Measurements from ENCODE around the gene AVEN. TPM values are rescaled to one million over a fixed set of nuclear protein-coding genes. Genes with fewer than 3 reads are reported as not detected.

The AVEN gene
- total and polyA plus RNA-seq, 2 of the 8 experiments (the other 6 are each of a cell fraction or from before 2014, with no cell fraction given), result 5.5 to 17.0 TPM

GRCh38 chr15:34018021-34018645, 20.9 kb downstream of the AVEN start:
- Histone ChIP-seq H4K5ac (ENCODE audit: insufficient read length, low read depth, low read length) (no peak overlapping the region), H3K27me3 (replicated peaks in 1 of 4; ENCODE audit: control insufficient read depth in 3 of 4, extremely low read depth in 1 of 4, insufficient read depth in 3 of 4, low read length in 3 of 4) (no peaks in the 10 kb centered on the region), H3K79me1 (ENCODE audit: low read depth, low read length) (no peaks in the 10 kb centered on the region), H2BK120ac (replicated peaks; ENCODE audit: low read depth, low read length) (no peak overlapping the region), H3K9me3 (ENCODE audit: insufficient read depth in 2 of 2, low read depth in 1 of 2, low read length in 1 of 2) (peaks cover 0 to 2% of the 10 kb centered on the region in 2 experiments; a peak in 1 of 4 replicates), H3K4me2 (ENCODE audit: insufficient read depth in 1 of 2, low read depth in 2 of 2, low read length in 2 of 2) (no peak overlapping the region), H3K14ac (ENCODE audit: insufficient read length) (no peak overlapping the region), H3K4ac (replicated peaks; ENCODE audit: insufficient read length, low read depth, low read length) (no peak overlapping the region), H4K91ac (replicated peaks; ENCODE audit: insufficient read length, low read length) (no peak overlapping the region), H3K9ac (replicated peaks in 1 of 4; ENCODE audit: extremely low read depth in 1 of 4, low read depth in 3 of 4, low read length in 3 of 4) (no peak overlapping the region), H2AK5ac (ENCODE audit: low read depth, low read length) (no peak overlapping the region), H4K20me1 (replicated peaks in 1 of 2; ENCODE audit: control insufficient read depth in 1 of 2, insufficient read depth in 2 of 2, low read length in 2 of 2) (no peaks in the 10 kb centered on the region), H2BK12ac (ENCODE audit: low read depth, low read length) (no peak overlapping the region), H3K79me2 (ENCODE audit: control insufficient read depth in 1 of 2, insufficient read depth in 2 of 2, low read length in 2 of 2) (no peaks in the 10 kb centered on the region), H2BK20ac (ENCODE audit: low read length) (no peak overlapping the region), H4K8ac (ENCODE audit: extremely low read depth, insufficient read depth, low read length) (no peak overlapping the region), H2AFZ (ENCODE audit: low read length) (no peak overlapping the region), H3K56ac (replicated peaks; ENCODE audit: insufficient read length, low read depth, low read length) (no peak overlapping the region), H2BK15ac (ENCODE audit: low read length) (no peak overlapping the region), H3K23me2 (ENCODE audit: low read depth, low read length) (no peaks in the 10 kb centered on the region), H3K27ac (ENCODE audit: low read depth, low read length) (no peak overlapping the region), H3K36me3 (ENCODE audit: control insufficient read depth in 2 of 4, insufficient read depth in 4 of 4, low read length in 3 of 4) (no peaks in the 10 kb centered on the region), H3K23ac (ENCODE audit: insufficient read length) (no peak overlapping the region), H3K4me1 (replicated peaks in 1 of 4; ENCODE audit: control insufficient read depth in 3 of 4, insufficient read depth in 4 of 4, low read length in 3 of 4) (no peaks in the 10 kb centered on the region), H3K18ac (ENCODE audit: extremely low read depth, low read length) (no peak overlapping the region), H2BK5ac (ENCODE audit: low read depth, low read length) (no peak overlapping the region), H3K4me3 (ENCODE audit: extremely low read depth in 1 of 4, insufficient read depth in 2 of 4, low read depth in 3 of 4, low read length in 4 of 4) (no peak overlapping the region)
- 91% methylated on average over 16 of the region's 16 CpGs; no CpG with 5 or more reads in 1 of the 2 experiments for whole genome bisulfite sequencing, 2 experiments (ENCODE audit: extremely low coverage in 1 of 2, insufficient coverage in 1 of 2, insufficient read length in 1 of 2, insufficient replicate concordance in 2 of 2, low coverage in 1 of 2, low lambda C conversion rate in 2 of 2, missing lambda C conversion rate in 1 of 2)
- DNase-seq (ENCODE audit: low read depth in 1 of 2, low spot score in 2 of 2), result no peak
- ChIA-PET POLR2A (ENCODE audit: partially characterized antibody) (interaction anchor here (0.6 to 0.7 kb wide), 2 partner anchors 9 to 785 kb away, joined by 3 read pairs; no protein-coding TSS in a partner anchor), CTCF (ENCODE audit: partially characterized antibody) (interaction anchor here (1.1 to 1.6 kb wide), 4 partner anchors 12 to 1010 kb away, joined by 3 to 4 read pairs (median 3); no protein-coding TSS in a partner anchor)
- no peak for FAIRE-seq
- TF ChIP-seq CBX5 (IDR thresholded peaks at IDR 0.05; ENCODE audit: low read depth, low read length) (no peak), CEBPB (IDR thresholded peaks at IDR 0.05; ENCODE audit: low read depth, low read length) (no peak), GTF2F1 (IDR thresholded peaks at IDR 0.05; ENCODE audit: borderline replicate concordance, low read depth, low read length) (no peak), EZH2 (IDR thresholded peaks at IDR 0.05; ENCODE audit: low read depth, low read length, severe bottlenecking) (no peak), CTCF (IDR thresholded peaks at IDR 0.05; ENCODE audit: control extremely low read depth in 1 of 3, insufficient read depth in 1 of 3, low read depth in 1 of 3, low read length in 3 of 3) (no peak), CHD1 (IDR thresholded peaks at IDR 0.05; ENCODE audit: low read depth, low read length) (no peak), MAX (IDR thresholded peaks at IDR 0.05) (no peak), EP300 (IDR thresholded peaks at IDR 0.05; ENCODE audit: borderline replicate concordance in 1 of 2, low read depth in 2 of 2, low read length in 2 of 2) (no peak), RXRA (IDR thresholded peaks at IDR 0.05; ENCODE audit: insufficient read depth, low read depth, low read length) (no peak), FOSL1 (IDR thresholded peaks at IDR 0.05; ENCODE audit: insufficient read depth, low read depth, low read length) (no peak)

Data from H1 (cell line).